ENCODE results near the gene ZMYM3.

ZMYM3 gene

GRCh38 chrX:71214152-71214551 is 39.8 kb downstream of the ZMYM3 start:
- TF ChIP-seq TAF1 (IDR thresholded peaks at IDR 0.05; ENCODE audit: borderline replicate concordance, insufficient read depth, low read length) (no peak), FOXP2 (optimal IDR thresholded peaks at IDR 0.05; ENCODE audit: borderline replicate concordance, extremely low read depth, extremely low read length, insufficient read depth) (no peak), POLR2AphosphoS5 (IDR thresholded peaks at IDR 0.05; ENCODE audit: low read depth, low read length) (no peak), SIN3A (IDR thresholded peaks at IDR 0.05; ENCODE audit: borderline replicate concordance, insufficient read depth, low read length) (no peak)
- TF ChIP-seq, protein P1, sequence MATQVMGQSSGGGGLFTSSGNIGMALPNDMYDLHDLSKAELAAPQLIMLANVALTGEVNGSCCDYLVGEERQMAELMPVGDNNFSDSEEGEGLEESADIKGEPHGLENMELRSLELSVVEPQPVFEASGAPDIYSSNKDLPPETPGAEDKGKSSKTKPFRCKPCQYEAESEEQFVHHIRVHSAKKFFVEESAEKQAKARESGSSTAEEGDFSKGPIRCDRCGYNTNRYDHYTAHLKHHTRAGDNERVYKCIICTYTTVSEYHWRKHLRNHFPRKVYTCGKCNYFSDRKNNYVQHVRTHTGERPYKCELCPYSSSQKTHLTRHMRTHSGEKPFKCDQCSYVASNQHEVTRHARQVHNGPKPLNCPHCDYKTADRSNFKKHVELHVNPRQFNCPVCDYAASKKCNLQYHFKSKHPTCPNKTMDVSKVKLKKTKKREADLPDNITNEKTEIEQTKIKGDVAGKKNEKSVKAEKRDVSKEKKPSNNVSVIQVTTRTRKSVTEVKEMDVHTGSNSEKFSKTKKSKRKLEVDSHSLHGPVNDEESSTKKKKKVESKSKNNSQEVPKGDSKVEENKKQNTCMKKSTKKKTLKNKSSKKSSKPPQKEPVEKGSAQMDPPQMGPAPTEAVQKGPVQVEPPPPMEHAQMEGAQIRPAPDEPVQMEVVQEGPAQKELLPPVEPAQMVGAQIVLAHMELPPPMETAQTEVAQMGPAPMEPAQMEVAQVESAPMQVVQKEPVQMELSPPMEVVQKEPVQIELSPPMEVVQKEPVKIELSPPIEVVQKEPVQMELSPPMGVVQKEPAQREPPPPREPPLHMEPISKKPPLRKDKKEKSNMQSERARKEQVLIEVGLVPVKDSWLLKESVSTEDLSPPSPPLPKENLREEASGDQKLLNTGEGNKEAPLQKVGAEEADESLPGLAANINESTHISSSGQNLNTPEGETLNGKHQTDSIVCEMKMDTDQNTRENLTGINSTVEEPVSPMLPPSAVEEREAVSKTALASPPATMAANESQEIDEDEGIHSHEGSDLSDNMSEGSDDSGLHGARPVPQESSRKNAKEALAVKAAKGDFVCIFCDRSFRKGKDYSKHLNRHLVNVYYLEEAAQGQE (IDR thresholded peaks at IDR 0.05; ENCODE audit: insufficient read depth in 1 of 2, low read depth in 2 of 2, low read length in 2 of 2) = no peak

DNA sequence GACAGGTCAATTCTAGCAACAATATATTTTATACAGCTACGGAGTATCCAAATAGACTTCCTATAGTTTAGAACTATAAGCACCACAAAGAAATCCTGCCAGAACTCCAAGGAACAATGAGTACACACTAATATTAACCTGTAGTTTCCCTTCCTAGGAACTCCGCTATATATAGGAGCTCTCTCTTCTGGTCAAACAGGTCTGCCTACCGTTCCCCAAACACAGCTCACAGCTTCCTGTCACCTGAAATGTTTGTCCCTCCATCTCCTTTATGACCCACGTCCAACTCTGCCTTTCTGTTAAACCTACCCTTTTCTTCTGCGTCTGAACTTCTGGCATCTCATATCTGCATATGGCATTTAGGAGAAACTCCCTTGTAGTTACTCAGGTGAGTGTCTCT is 41.4 kb downstream of the ZMYM3 start:
- no peak for TF ChIP-seq TAF1 (IDR thresholded peaks at IDR 0.05; ENCODE audit: borderline replicate concordance, insufficient read depth, low read length)
- TF ChIP-seq SIN3A (IDR thresholded peaks at IDR 0.05; ENCODE audit: borderline replicate concordance, insufficient read depth, low read length) = no peak
- TF ChIP-seq FOXP2 (optimal IDR thresholded peaks at IDR 0.05; ENCODE audit: borderline replicate concordance, extremely low read depth, extremely low read length, insufficient read depth) = no peak
- TF ChIP-seq, protein P1 (IDR thresholded peaks at IDR 0.05; ENCODE audit: insufficient read depth in 1 of 2, low read depth in 2 of 2, low read length in 2 of 2) = no peak
- TF ChIP-seq POLR2AphosphoS5 (IDR thresholded peaks at IDR 0.05; ENCODE audit: low read depth, low read length) = no peak

GRCh38 chrX:71210816-71211215 is 43.1 kb downstream of the ZMYM3 start:
- TF ChIP-seq FOXP2 (optimal IDR thresholded peaks at IDR 0.05; ENCODE audit: borderline replicate concordance, extremely low read depth, extremely low read length, insufficient read depth) (no peak), TAF1 (IDR thresholded peaks at IDR 0.05; ENCODE audit: borderline replicate concordance, insufficient read depth, low read length) (no peak), POLR2AphosphoS5 (IDR thresholded peaks at IDR 0.05; ENCODE audit: low read depth, low read length) (no peak), SIN3A (IDR thresholded peaks at IDR 0.05; ENCODE audit: borderline replicate concordance, insufficient read depth, low read length) (no peak)
- TF ChIP-seq, protein P1 (IDR thresholded peaks at IDR 0.05; ENCODE audit: insufficient read depth in 1 of 2, low read depth in 2 of 2, low read length in 2 of 2) = no peak

GRCh38 chrX:71199252-71200008 is 54.5 kb downstream of the ZMYM3 start:
- TF ChIP-seq, protein P1 (IDR thresholded peaks at IDR 0.05; ENCODE audit: insufficient read depth in 1 of 2, low read depth in 2 of 2, low read length in 2 of 2) = no peak
- no peak for TF ChIP-seq SIN3A (IDR thresholded peaks at IDR 0.05; ENCODE audit: borderline replicate concordance, insufficient read depth, low read length)

GRCh38 chrX:71198066-71198465 is 55.9 kb downstream of the ZMYM3 start:
- TF ChIP-seq SIN3A (IDR thresholded peaks at IDR 0.05; ENCODE audit: borderline replicate concordance, insufficient read depth, low read length) (no peak), POLR2AphosphoS5 (IDR thresholded peaks at IDR 0.05; ENCODE audit: low read depth, low read length) (no peak), FOXP2 (optimal IDR thresholded peaks at IDR 0.05; ENCODE audit: borderline replicate concordance, extremely low read depth, extremely low read length, insufficient read depth) (no peak), TAF1 (IDR thresholded peaks at IDR 0.05; ENCODE audit: borderline replicate concordance, insufficient read depth, low read length) (no peak)
- TF ChIP-seq, protein P1 (IDR thresholded peaks at IDR 0.05; ENCODE audit: insufficient read depth in 1 of 2, low read depth in 2 of 2, low read length in 2 of 2) = no peak
